ENCODE results near the gene SVIL.

- TF ChIP-seq EZH2 (IDR thresholded peaks at IDR 0.05; ENCODE audit: insufficient read depth, poor library complexity, severe bottlenecking) (no peak), EZH2phosphoT487 (IDR thresholded peaks at IDR 0.05; ENCODE audit: insufficient read depth, low read depth) (no peak)
Observed at GRCh38 chr10:29598851-29599311, 35.9 kb downstream of the SVIL start.

Data from GM23248 (cell line).